H9 (cell line): Measurements from ENCODE around the gene ATAD1. TPM values are rescaled to one million over a fixed set of nuclear protein-coding genes. Genes with fewer than 3 reads are reported as not detected.
"Not testable (repeated sequence)": the region's sequence is repeated elsewhere in the genome, so short reads cannot be mapped to it uniquely, and the experiment has no call there.

Experiments
- DNase-seq: peaks from one replicate; pipeline ENCODE4 v3.0.0-alpha.2; 2017
- H2AFZ ChIP-seq: one replicate; pipeline ENCODE4 v1.6.1; 2013; ENCODE audit warnings: mild to moderate bottlenecking, low read length, control low read depth, moderate library complexity
- H2AK5ac ChIP-seq: 2 replicates; pipeline ENCODE4 v1.6.1; 2013; ENCODE audit warnings: low read length, control low read depth, mixed read lengths; ENCODE audit not compliant: insufficient read length
- H2BK120ac ChIP-seq: one replicate; pipeline ENCODE4 v1.6.1; 2013; ENCODE audit warnings: low read depth, mild to moderate bottlenecking, low read length, control low read depth, inconsistent platforms; ENCODE audit not compliant: poor library complexity, severe bottlenecking
- H2BK12ac ChIP-seq: 2 replicates; pipeline ENCODE4 v1.6.1; 2013; ENCODE audit warnings: low read length, control low read depth, mixed read lengths, low read depth; ENCODE audit not compliant: insufficient read length
- H2BK15ac ChIP-seq: 2 replicates; pipeline ENCODE4 v1.6.1; 2013; ENCODE audit warnings: low read depth, low read length, control low read depth
- H2BK20ac ChIP-seq: one replicate; pipeline ENCODE4 v1.6.1; 2013; ENCODE audit warnings: low read depth, mild to moderate bottlenecking, low read length, control low read depth, inconsistent platforms; ENCODE audit not compliant: poor library complexity, severe bottlenecking
- H2BK5ac ChIP-seq: 2 replicates; pipeline ENCODE4 v1.6.1; 2013; ENCODE audit warnings: low read length, control low read depth, mixed read lengths; ENCODE audit not compliant: insufficient read length
- H3K14ac ChIP-seq: 2 replicates; pipeline ENCODE4 v1.6.1; 2013; ENCODE audit warnings: low read length, control low read depth; ENCODE audit not compliant: insufficient read depth
- H3K18ac ChIP-seq: 2 replicates; pipeline ENCODE4 v1.6.1; 2013; ENCODE audit warnings: low read depth, mild to moderate bottlenecking, mixed read lengths, low read length, control low read depth; ENCODE audit not compliant: insufficient read length
- H3K23ac ChIP-seq: 2 replicates; pipeline ENCODE4 v1.6.1; 2013; ENCODE audit warnings: low read length, control low read depth, mixed read lengths, low read depth; ENCODE audit not compliant: insufficient read length
- H3K23me2 ChIP-seq: 2 replicates; pipeline ENCODE4 v1.6.1; 2013; ENCODE audit warnings: low read depth, mild to moderate bottlenecking, mixed read lengths, low read length, control low read depth; ENCODE audit not compliant: insufficient read length, poor library complexity, severe bottlenecking
- H3K27ac ChIP-seq: 2 replicates; pipeline ENCODE4 v1.5.1; 2013; ENCODE audit warnings: low read length, control low read depth, mixed read lengths, low read depth; ENCODE audit not compliant: insufficient read length
- H3K27me3 ChIP-seq: 2 replicates; pipeline ENCODE4 v1.6.1; 2013; ENCODE audit warnings: low read length, control low read depth, inconsistent platforms; ENCODE audit not compliant: insufficient read depth
- H3K4ac ChIP-seq: 2 replicates; pipeline ENCODE4 v1.6.1; 2013; ENCODE audit warnings: low read depth, mild to moderate bottlenecking, control low read depth, inconsistent platforms, low read length, moderate library complexity
- H3K4me1 ChIP-seq: 2 replicates; pipeline ENCODE4 v1.6.1; 2013; ENCODE audit warnings: low read length, control low read depth, inconsistent platforms; ENCODE audit not compliant: insufficient read depth
- H3K4me2 ChIP-seq: 2 replicates; pipeline ENCODE4 v1.6.1; 2013; ENCODE audit warnings: low read length, control low read depth, mixed read lengths; ENCODE audit not compliant: insufficient read length, insufficient read depth
- H3K56ac ChIP-seq: 2 replicates; pipeline ENCODE4 v1.6.1; 2013; ENCODE audit warnings: low read depth, mild to moderate bottlenecking, mixed read lengths, low read length, control low read depth; ENCODE audit not compliant: insufficient read length
- H3K79me1 ChIP-seq: 2 replicates; pipeline ENCODE4 v1.6.1; 2013; ENCODE audit warnings: low read depth, mild to moderate bottlenecking, moderate library complexity, low read length, control low read depth, inconsistent platforms; ENCODE audit not compliant: insufficient read depth, poor library complexity, severe bottlenecking
- H3K79me2 ChIP-seq: 2 replicates; pipeline ENCODE4 v1.6.1; 2013; ENCODE audit warnings: low read length, control low read depth, inconsistent platforms; ENCODE audit not compliant: insufficient read depth
- H3K9ac ChIP-seq: 2 replicates; pipeline ENCODE4 v1.6.1; 2013; ENCODE audit warnings: low read length, control low read depth, mixed read lengths; ENCODE audit not compliant: insufficient read length; ENCODE audit errors: extremely low read depth
- H3K9me3 ChIP-seq: one replicate; pipeline ENCODE4 v1.6.1; 2013; ENCODE audit warnings: low read depth, low read length, inconsistent platforms; ENCODE audit not compliant: control insufficient read depth
- H3T11ph ChIP-seq: one replicate; pipeline ENCODE4 v1.6.1; 2013; ENCODE audit warnings: mild to moderate bottlenecking, low read length, control low read depth, inconsistent platforms
- H4K20me1 ChIP-seq: one replicate; pipeline ENCODE4 v1.6.1; 2013; ENCODE audit not compliant: control insufficient read depth, insufficient read length, insufficient read depth
- H4K5ac ChIP-seq: 2 replicates; pipeline ENCODE4 v1.6.1; 2013; ENCODE audit warnings: low read depth, mild to moderate bottlenecking, mixed read lengths, low read length, control low read depth; ENCODE audit not compliant: insufficient read length
- H4K8ac ChIP-seq: replicated peaks from 2 replicates; pipeline ENCODE4 v1.6.1; 2013; ENCODE audit warnings: low read length, control low read depth, mixed read lengths, low read depth; ENCODE audit not compliant: insufficient read length
- H4K91ac ChIP-seq: 2 replicates; pipeline ENCODE4 v1.6.1; 2013; ENCODE audit warnings: low read depth, mild to moderate bottlenecking, moderate library complexity, mixed read lengths, low read length, control low read depth; ENCODE audit not compliant: insufficient read length
- H3K27ac Mint-ChIP-seq, 3 experiments: 2 replicates in 2 of 3; 3 replicates in 1 of 3; pipeline ENCODE4 v1.8.0; 2020 to 2021; ENCODE audit warnings: mixed read lengths in 3 of 3, mild to moderate bottlenecking in 1 of 3, moderate library complexity in 1 of 3
- H3K27me3 Mint-ChIP-seq: 2 replicates; pipeline ENCODE4 v1.8.0; 2021; ENCODE audit warnings: low read depth, mild to moderate bottlenecking, moderate library complexity, mixed read lengths
- H3K36me3 Mint-ChIP-seq, 3 experiments: 2 replicates in 2 of 3; 3 replicates in 1 of 3; pipeline ENCODE4 v1.8.0; 2020 to 2021; ENCODE audit warnings: low read depth in 3 of 3, mixed read lengths in 3 of 3; ENCODE audit not compliant: insufficient read depth in 1 of 3
- H3K4me1 Mint-ChIP-seq, 2 experiments: 2 replicates each; pipeline ENCODE4 v1.8.0; 2020; ENCODE audit warnings: mixed read lengths in 2 of 2
- H3K4me3 Mint-ChIP-seq, 2 experiments: 2 replicates in 1 of 2; 3 replicates in 1 of 2; pipeline ENCODE4 v1.8.0; 2020 to 2021; ENCODE audit warnings: mild to moderate bottlenecking in 2 of 2, mixed read lengths in 2 of 2, moderate library complexity in 1 of 2
- H3K9me3 Mint-ChIP-seq, 2 experiments: 2 replicates in 1 of 2; 3 replicates in 1 of 2; pipeline ENCODE4 v1.8.0; 2020; ENCODE audit warnings: mild to moderate bottlenecking in 2 of 2, mixed read lengths in 2 of 2, moderate library complexity in 1 of 2
- WGBS: extraction: QIAGEN DNeasy Blood & Tissue Kit; methylation state at CpG from one replicate; pipeline ENCODE4 v1.1.7; 2013; ENCODE audit warnings: missing lambda C conversion rate, low lambda C conversion rate, mixed read lengths; ENCODE audit not compliant: insufficient read length; ENCODE audit errors: extremely low coverage; 5-methylcytosine and 5-hydroxymethylcytosine counted together
- total RNA-seq: library from RNA; stranded (reverse); gene quantifications from 2 replicates; pipeline ENCODE4 v1.2.1, GENCODE V29; 2021
- TF ChIP-seq, protein P1 (sequence below): fragments of 200-600 bp; sonication (generic); conservative IDR thresholded peaks from 3 replicates; pipeline ENCODE4 v1.8.0; 2021; ENCODE audit warnings: antibody characterized with exemption, mild to moderate bottlenecking

Gene ATAD1
- total RNA-seq, 1 experiment from 2014 or later, result 38.7 TPM

DNA sequence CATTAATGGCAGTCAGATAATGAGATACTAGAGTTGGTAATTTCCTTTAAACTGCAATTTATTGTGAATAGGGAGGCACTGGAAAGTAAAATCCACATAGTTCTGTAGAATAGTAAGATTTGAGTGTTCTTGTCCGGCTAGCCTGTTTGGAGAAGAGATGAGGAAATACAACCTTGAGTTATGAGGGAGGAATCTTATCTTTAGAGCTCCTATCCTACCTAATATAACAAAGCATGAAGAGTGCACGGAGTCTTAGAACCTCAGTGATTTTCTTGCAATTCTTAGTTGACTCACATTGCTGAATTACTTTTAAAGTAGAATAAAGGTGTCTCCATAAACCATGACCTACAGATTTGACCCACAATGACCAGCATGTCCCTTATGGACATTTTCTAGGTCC is 73.4 kb downstream of the ATAD1 start:
- TF ChIP-seq, protein P1, sequence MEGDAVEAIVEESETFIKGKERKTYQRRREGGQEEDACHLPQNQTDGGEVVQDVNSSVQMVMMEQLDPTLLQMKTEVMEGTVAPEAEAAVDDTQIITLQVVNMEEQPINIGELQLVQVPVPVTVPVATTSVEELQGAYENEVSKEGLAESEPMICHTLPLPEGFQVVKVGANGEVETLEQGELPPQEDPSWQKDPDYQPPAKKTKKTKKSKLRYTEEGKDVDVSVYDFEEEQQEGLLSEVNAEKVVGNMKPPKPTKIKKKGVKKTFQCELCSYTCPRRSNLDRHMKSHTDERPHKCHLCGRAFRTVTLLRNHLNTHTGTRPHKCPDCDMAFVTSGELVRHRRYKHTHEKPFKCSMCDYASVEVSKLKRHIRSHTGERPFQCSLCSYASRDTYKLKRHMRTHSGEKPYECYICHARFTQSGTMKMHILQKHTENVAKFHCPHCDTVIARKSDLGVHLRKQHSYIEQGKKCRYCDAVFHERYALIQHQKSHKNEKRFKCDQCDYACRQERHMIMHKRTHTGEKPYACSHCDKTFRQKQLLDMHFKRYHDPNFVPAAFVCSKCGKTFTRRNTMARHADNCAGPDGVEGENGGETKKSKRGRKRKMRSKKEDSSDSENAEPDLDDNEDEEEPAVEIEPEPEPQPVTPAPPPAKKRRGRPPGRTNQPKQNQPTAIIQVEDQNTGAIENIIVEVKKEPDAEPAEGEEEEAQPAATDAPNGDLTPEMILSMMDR, result no peak
- H3K27me3 Mint-ChIP-seq, result no peaks in the 10 kb centered on the region
- Histone ChIP-seq H3K79me1 (no peaks in the 10 kb centered on the region), H3K9ac (no peak overlapping the region), H4K20me1 (no peaks in the 10 kb centered on the region), H3K56ac (no peak overlapping the region), H4K5ac (no peak overlapping the region), H2AK5ac (no peak overlapping the region), H2BK12ac (no peak overlapping the region), H3K4ac (no peak overlapping the region), H3K79me2 (no peaks in the 10 kb centered on the region), H3K14ac (no peak overlapping the region), H4K8ac (no peak overlapping the region), H3K27ac (no peak overlapping the region), H3K23ac (no peak overlapping the region), H3T11ph (no peak overlapping the region), H4K91ac (no peak overlapping the region), H2BK20ac (no peak overlapping the region), H3K4me1 (no peaks in the 10 kb centered on the region; the same call in 1 of the 2 replicates), H2BK15ac (no peak overlapping the region), H3K9me3 (no peaks in the 10 kb centered on the region), H2AFZ (no peak overlapping the region), H3K4me2 (no peak overlapping the region), H3K27me3 (no peaks in the 10 kb centered on the region), H3K18ac (no peak overlapping the region), H2BK120ac (no peak overlapping the region), H2BK5ac (no peak overlapping the region), H3K23me2 (no peaks in the 10 kb centered on the region)
- peaks cover 12 to 21% of the 10 kb centered on the region in 2 experiments for H3K4me1 Mint-ChIP-seq
- no CpG with 5 or more reads among the region's 2 CpGs for WGBS
- no peak for DNase-seq
- H3K9me3 Mint-ChIP-seq, result no peaks in the 10 kb centered on the region
- H3K27ac Mint-ChIP-seq, result 0 out of 7 replicates have a peak overlapping the region, but pooled peaks of 1 of the 3 experiments have one; percentile 4
- peaks cover 6 to 19% (median 18%) of the 10 kb centered on the region in 3 experiments for H3K36me3 Mint-ChIP-seq
- no peak overlapping the region for H3K4me3 Mint-ChIP-seq

DNA sequence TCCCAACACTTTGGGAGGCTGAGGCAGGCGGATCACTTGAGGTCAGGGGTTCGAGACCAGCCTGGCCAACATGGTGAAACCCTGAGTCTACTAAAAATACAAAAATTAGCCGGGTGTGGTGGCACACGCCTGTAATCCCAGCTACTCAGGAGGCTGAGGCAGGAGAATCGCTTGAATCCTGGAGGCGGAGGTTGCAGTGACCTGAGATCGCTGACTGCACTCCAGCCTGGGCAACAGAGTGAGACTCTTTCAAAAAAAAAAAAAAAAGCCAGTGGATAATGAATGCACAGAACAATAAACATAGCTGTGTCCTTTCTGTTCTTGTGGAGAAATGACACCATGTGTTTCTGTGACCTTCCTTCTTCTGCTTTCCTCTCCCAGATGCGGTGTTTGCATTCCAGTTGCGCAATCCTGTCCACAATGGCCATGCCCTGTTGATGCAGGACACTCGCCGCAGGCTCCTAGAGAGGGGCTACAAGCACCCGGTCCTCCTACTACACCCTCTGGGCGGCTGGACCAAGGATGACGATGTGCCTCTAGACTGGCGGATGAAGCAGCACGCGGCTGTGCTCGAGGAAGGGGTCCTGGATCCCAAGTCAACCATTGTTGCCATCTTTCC is 74.9 kb downstream of the ATAD1 start:
- not testable (repeated sequence) for H2BK15ac ChIP-seq, H3K9ac ChIP-seq, DNase-seq, H3K79me2 ChIP-seq, H2AFZ ChIP-seq, H3K14ac ChIP-seq, H3K79me1 ChIP-seq, H3T11ph ChIP-seq, H2BK120ac ChIP-seq, H3K4ac ChIP-seq, H2BK12ac ChIP-seq, H4K8ac ChIP-seq, H2BK20ac ChIP-seq, H4K20me1 ChIP-seq, H3K4me1 ChIP-seq, H3K23ac ChIP-seq, H3K23me2 ChIP-seq, H3K4me3 Mint-ChIP-seq, H3K27me3 ChIP-seq, H2BK5ac ChIP-seq, H4K5ac ChIP-seq, H3K9me3 Mint-ChIP-seq, H3K27ac ChIP-seq, H3K9me3 ChIP-seq, H3K27me3 Mint-ChIP-seq, H2AK5ac ChIP-seq, H3K18ac ChIP-seq, H4K91ac ChIP-seq, H3K4me2 ChIP-seq, H3K56ac ChIP-seq
- Mint-ChIP-seq H3K4me1 (peaks cover 6 to 14% of the 10 kb centered on the region in 2 experiments), H3K27ac (peak overlapping the region in 1 of 3 experiments; percentile 18; a peak in 1 of 7 replicates), H3K36me3 (peaks cover 6 to 15% (median 13%) of the 10 kb centered on the region in 3 experiments)
- no CpG with 5 or more reads among the region's 18 CpGs for WGBS
